IPS-18a (cell line): ENCODE results near the gene CDKN3.
"Not testable (repeated sequence)": the region's sequence is repeated elsewhere in the genome, so short reads cannot be mapped to it uniquely, and the experiment has no call there.

Experiments
- H3K27ac ChIP-seq: one replicate; pipeline ENCODE4 v1.5.1; 2013; ENCODE audit warnings: low read length
- H3K27me3 ChIP-seq: one replicate; pipeline ENCODE4 v1.6.1; 2013; ENCODE audit warnings: mild to moderate bottlenecking, low read length; ENCODE audit not compliant: control insufficient read depth, insufficient read depth
- H3K36me3 ChIP-seq: one replicate; pipeline ENCODE4 v1.6.1; 2013; ENCODE audit warnings: low read depth, low read length; ENCODE audit not compliant: control insufficient read depth
- H3K4me1 ChIP-seq: one replicate; pipeline ENCODE4 v1.6.1; 2013; ENCODE audit warnings: low read depth, low read length; ENCODE audit not compliant: control insufficient read depth
- H3K4me3 ChIP-seq: one replicate; pipeline ENCODE4 v1.5.1; 2013; ENCODE audit warnings: low read length
- H3K9ac ChIP-seq: one replicate; pipeline ENCODE4 v1.6.1; 2013; ENCODE audit warnings: mild to moderate bottlenecking, low read length, moderate library complexity
- H3K9me3 ChIP-seq: one replicate; pipeline ENCODE4 v1.6.1; 2013; ENCODE audit warnings: low read depth, low read length; ENCODE audit not compliant: control insufficient read depth

The CDKN3 gene

DNA sequence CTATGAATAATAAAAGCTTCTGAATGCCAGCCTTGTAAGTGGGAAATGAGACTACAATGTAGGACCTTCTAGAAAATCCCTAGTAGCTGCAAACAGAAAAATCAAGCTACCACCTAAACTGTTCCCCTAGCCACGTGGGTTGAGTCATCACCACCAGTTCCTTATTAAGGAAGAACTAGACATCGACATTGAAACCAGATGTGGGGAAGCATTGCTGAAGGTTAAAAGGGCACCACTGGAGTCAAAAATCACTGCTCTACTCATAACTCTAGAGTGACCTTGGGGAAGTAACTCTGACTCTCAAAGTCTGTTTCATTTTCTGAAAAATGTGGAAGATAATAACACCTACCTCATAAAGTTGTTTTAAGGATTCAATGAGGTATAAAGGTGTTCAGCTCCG lies 53.7 kb downstream of the CDKN3 start:
- Histone ChIP-seq H3K27ac (no peak overlapping the region), H3K9ac (no peak overlapping the region), H3K4me1 (no peaks in the 10 kb centered on the region), H3K4me3 (no peak overlapping the region), H3K9me3 (no peaks in the 10 kb centered on the region), H3K36me3 (no peaks in the 10 kb centered on the region), H3K27me3 (no peaks in the 10 kb centered on the region)

DNA sequence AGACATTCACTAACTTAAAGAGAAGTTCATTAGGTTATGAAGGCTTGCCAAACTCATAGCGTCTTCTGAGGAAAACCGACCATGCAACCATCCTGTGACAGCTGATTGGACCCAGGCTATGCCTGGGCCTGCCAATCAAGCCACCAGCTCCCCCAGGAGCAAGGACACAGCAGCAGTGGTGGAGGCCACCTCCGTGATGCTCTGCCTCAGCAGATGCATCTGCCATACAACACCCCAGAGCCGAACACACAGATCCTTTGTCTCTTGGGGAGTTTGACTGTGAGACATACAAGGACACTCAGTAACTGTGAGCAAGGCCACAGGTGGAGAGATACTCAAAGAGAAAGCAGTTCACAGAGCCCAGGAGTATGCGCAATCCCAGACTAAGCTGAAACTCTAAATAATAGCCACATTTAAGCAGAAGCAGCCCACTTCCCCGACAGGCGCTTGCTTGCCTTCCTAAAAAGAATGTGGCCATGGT lies 54.4 kb downstream of the CDKN3 start:
- H3K4me3 ChIP-seq = no peak overlapping the region
- no peaks in the 10 kb centered on the region for H3K4me1 ChIP-seq
- no peaks in the 10 kb centered on the region for H3K36me3 ChIP-seq
- no peak overlapping the region for H3K27ac ChIP-seq
- H3K27me3 ChIP-seq = no peaks in the 10 kb centered on the region
- no peak overlapping the region for H3K9ac ChIP-seq
- no peaks in the 10 kb centered on the region for H3K9me3 ChIP-seq

- H3K9ac ChIP-seq = no peak overlapping the region
- no peaks in the 10 kb centered on the region for H3K4me1 ChIP-seq
- no peaks in the 10 kb centered on the region for H3K36me3 ChIP-seq
- H3K9me3 ChIP-seq = no peaks in the 10 kb centered on the region
- H3K27ac ChIP-seq = no peak overlapping the region
- H3K27me3 ChIP-seq = no peaks in the 10 kb centered on the region
- no peak overlapping the region for H3K4me3 ChIP-seq
These were observed 55.2 kb downstream of the CDKN3 start for GRCh38 chr14:54451961-54452360.

- Histone ChIP-seq H3K4me3 (no peak overlapping the region), H3K4me1 (no peaks in the 10 kb centered on the region), H3K9ac (no peak overlapping the region), H3K27ac (no peak overlapping the region), H3K27me3 (no peaks in the 10 kb centered on the region), H3K9me3 (no peaks in the 10 kb centered on the region), H3K36me3 (no peaks in the 10 kb centered on the region)
These were observed 56.4 kb downstream of the CDKN3 start for GRCh38 chr14:54453252-54453651.

GRCh38 chr14:54453990-54454389 lies 57.2 kb downstream of the CDKN3 start:
- H3K27ac ChIP-seq, H3K4me1 ChIP-seq, H3K9ac ChIP-seq, H3K9me3 ChIP-seq, H3K4me3 ChIP-seq, H3K27me3 ChIP-seq, H3K36me3 ChIP-seq: not testable (repeated sequence)

DNA sequence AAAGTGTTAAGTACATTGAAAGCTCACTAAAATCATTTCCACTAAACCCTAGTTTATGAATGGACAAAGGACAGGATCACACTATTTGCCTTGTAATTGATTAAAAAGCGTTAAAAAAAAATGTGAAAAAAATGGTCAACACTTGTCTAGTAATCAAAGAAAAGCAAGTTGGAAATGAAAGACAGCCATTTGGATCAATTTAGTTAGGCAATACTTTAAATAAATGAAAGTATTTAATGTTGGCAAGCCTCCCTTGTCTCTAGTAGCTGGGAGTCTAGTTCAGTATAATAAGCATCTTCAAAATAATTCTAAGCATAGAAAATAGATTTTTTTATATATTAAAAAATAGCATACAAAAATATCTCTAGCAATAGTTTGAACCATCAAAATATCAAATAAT lies 58.6 kb downstream of the CDKN3 start:
- no peak overlapping the region for H3K9ac ChIP-seq
- no peaks in the 10 kb centered on the region for H3K27me3 ChIP-seq
- no peak overlapping the region for H3K4me3 ChIP-seq
- H3K9me3 ChIP-seq = no peaks in the 10 kb centered on the region
- no peaks in the 10 kb centered on the region for H3K36me3 ChIP-seq
- H3K27ac ChIP-seq = no peak overlapping the region
- no peaks in the 10 kb centered on the region for H3K4me1 ChIP-seq

DNA sequence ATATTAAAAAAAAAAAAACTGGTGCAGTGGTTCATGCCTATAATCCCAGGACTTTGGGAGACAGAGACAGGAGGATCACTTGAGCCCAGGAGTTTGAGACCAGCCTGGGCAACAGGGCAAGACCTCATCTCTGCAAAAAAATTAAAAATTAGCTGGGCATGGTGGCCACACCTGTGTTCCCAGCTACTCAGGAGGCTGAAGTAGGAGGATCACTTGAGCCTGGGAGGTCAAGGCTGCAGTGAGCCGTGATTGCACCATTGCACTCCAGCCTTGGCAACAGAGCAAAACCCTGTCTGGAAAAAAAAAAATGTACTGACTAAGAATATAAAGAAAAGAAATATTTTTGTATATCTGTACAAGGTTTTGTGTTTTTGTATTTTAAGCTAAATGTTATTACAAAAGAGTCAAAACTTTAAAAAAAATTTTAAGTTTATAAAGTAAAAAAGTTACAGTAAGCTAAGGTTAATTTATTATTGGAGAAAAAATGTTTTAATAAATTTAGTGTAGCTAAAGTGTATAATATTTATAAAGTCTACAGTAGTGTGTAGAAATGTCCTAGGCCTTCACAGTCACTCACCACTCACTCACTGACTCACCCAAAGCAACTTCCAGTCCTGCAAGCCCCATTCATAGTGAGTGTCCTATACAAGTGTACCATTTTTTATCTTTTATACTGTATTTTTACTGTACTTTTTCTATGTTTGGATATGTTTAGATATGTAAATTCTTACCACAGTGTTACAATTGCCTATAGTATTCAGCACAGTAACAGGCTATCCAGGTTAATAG lies 60.2 kb downstream of the CDKN3 start:
- not testable (repeated sequence) for H3K4me1 ChIP-seq, H3K36me3 ChIP-seq, H3K4me3 ChIP-seq, H3K27me3 ChIP-seq, H3K27ac ChIP-seq, H3K9me3 ChIP-seq, H3K9ac ChIP-seq

GRCh38 chr14:54457609-54457996 lies 60.8 kb downstream of the CDKN3 start:
- Histone ChIP-seq H3K9me3 (no peaks in the 10 kb centered on the region), H3K27ac (no peak overlapping the region), H3K36me3 (no peaks in the 10 kb centered on the region), H3K9ac (no peak overlapping the region), H3K4me3 (no peak overlapping the region), H3K27me3 (no peaks in the 10 kb centered on the region), H3K4me1 (no peaks in the 10 kb centered on the region)

GRCh38 chr14:54458536-54458935 lies 61.7 kb downstream of the CDKN3 start:
- not testable (repeated sequence) for H3K4me3 ChIP-seq, H3K27me3 ChIP-seq, H3K9ac ChIP-seq, H3K36me3 ChIP-seq, H3K9me3 ChIP-seq, H3K27ac ChIP-seq, H3K4me1 ChIP-seq

DNA sequence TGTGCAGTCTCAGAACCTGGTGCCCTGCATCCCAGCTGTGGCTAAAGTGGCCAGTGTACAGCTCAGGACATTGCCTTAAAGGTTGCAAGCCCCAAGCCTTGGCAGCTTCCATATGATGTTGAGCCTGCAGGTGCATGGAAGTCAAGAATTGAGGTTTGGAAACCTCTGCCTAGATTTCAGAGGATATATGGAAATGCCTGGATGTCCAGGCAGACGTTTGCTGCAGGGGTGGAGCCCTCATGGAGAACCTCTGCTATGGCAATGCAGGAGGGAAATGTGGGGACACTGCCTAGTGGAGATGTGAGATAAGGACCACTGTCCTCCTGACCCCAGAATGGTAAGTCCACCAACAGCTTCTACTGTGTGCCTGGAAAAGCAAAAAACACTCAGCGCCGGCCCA lies 62.3 kb downstream of the CDKN3 start:
- Histone ChIP-seq H3K27ac (no peak overlapping the region), H3K9ac (no peak overlapping the region), H3K36me3 (no peaks in the 10 kb centered on the region), H3K9me3 (no peaks in the 10 kb centered on the region), H3K27me3 (no peaks in the 10 kb centered on the region), H3K4me3 (no peak overlapping the region), H3K4me1 (no peaks in the 10 kb centered on the region)

DNA sequence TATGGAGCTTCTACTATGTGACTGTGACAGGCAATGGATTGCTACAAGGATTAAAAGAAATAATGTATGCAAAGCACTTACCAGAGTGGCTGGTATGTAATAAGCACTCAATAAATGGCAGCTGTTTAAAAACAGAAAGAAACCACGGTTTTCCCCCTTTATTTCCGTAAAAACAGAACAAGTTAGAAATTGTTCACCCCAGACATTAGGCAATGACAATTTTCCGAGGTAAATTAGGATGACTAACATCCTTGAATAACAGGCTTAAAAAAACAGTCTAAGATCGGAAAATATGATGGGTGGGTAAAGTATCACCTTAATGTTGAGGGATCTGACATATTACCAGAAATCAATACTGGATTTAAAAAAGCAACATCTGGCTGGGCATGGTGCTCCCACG lies 65.2 kb downstream of the CDKN3 start:
- no peaks in the 10 kb centered on the region for H3K4me1 ChIP-seq
- H3K9ac ChIP-seq = no peak overlapping the region
- no peak overlapping the region for H3K4me3 ChIP-seq
- no peaks in the 10 kb centered on the region for H3K9me3 ChIP-seq
- H3K27me3 ChIP-seq = no peaks in the 10 kb centered on the region
- no peak overlapping the region for H3K27ac ChIP-seq
- H3K36me3 ChIP-seq = no peaks in the 10 kb centered on the region

- Histone ChIP-seq H3K4me1 (no peaks in the 10 kb centered on the region), H3K9me3 (no peaks in the 10 kb centered on the region), H3K4me3 (no peak overlapping the region), H3K27me3 (no peaks in the 10 kb centered on the region), H3K9ac (no peak overlapping the region), H3K36me3 (no peaks in the 10 kb centered on the region), H3K27ac (no peak overlapping the region)
These were observed 68.8 kb downstream of the CDKN3 start for GRCh38 chr14:54465654-54466053.
